Dermis blood vessel endothelial cell (primary cell): Measurements from ENCODE around the gene STX4. TPM values are rescaled to one million over a fixed set of nuclear protein-coding genes. Genes with fewer than 3 reads are reported as not detected.

Experiments
- DNase-seq: peaks from one replicate; pipeline ENCODE4 v3.0.0; 2010
- total RNA-seq: library from RNA; depleted of rRNA; stranded (reverse); fragments of >200 nt; gene quantifications from 2 replicates; pipeline ENCODE4 v1.2.3, GENCODE V29; 2014

The STX4 gene
- total RNA-seq, 1 donor from 2014 or later = 26.2 TPM

GRCh38 chr16:31085411-31085810, 52.1 kb downstream of the STX4 start:
- no peak for DNase-seq

GRCh38 chr16:31085873-31086628, 52.7 kb downstream of the STX4 start:
- DNase-seq = no peak

DNA sequence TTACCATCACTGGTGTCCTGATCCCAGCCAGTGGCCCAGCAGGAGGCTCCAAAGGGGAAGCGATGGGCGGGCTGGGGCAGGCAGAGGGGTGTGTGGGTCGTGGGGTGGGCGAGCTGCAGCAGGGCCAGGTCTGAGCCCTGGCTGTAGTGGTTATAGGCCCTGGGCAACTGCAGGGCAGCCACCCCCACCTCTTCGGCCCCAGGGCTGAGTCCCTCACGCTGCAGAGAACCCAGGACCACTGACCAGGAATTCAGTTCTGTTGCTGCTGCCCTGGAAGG, 53.2 kb downstream of the STX4 start:
- no peak for DNase-seq

GRCh38 chr16:31087481-31087880, 54.1 kb downstream of the STX4 start:
- DNase-seq = no peak

DNA sequence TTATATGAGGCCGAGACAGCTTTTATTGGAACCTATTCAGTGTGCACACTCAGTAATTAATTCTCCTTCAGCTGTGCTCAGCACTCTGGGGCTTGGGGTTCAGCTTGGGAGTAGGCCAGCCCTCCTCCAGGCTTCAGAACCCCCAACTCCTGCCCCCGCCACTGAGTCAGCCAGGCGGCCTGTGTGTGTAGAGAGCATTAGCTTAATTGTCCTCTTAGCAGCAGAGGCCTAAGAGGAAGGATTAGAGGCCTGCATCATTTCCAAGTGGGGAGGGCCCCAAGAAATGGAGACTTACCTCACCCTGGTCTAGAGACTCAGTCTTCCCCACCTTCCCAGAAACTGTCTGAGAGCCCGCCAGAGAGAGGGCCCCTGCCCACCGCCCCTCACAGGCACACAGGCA, 54.6 kb downstream of the STX4 start:
- DNase-seq = no peak

DNA sequence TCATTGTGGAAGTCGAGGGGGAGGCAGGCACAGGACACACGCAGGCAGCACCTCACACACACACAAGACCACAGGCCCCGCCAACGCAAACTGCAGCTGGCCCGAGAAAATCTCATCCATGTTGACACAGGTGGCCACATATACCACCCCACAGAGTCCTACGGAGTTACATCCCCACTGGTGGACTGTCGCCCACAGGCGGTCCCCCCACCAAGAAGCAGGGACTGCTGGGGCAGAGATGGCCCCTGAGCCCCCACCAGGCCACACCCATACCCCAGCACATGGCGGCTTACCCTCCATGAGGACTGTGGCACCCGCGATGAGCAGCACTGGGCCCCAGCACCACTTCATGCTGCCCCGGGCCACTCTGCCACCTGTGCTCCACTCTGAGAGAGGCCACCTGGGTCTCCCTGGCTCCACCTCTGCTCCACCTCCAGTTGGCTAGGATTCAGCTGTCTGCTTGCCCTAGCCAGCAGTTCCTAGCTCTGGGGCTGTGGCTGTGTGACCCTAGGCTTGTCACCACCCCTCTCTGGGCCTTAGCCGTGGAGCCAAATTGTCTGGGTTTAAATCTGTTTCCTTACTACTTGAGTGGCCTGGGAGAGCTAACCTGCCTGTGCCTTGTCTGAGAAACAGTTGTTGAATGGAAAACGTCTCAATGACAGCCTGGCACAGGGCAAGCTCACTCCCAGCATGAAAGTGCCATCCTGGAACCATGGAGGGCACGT, 55.3 kb downstream of the STX4 start, which contains the start of gene PRSS53:
Gene PRSS53 (minus strand): TSS at position 485 of the 725 bp plus-strand sequence. CDS start 134 bp downstream, at position 351.
- DNase-seq = no peak

GRCh38 chr16:31089199-31089598, 55.8 kb downstream of the STX4 start:
- DNase-seq = no peak

Other genes starting within 250 kb of the STX4 start
- 6.1 and 8.4 TPM in 2 replicates for gene ZNF629, start 246.4 kb upstream of the STX4 start, total RNA-seq
- gene BCL7C, start 139.5 kb upstream of the STX4 start, total RNA-seq = 40.0 and 58.0 TPM in 2 replicates
- gene CTF1, start 136.9 kb upstream of the STX4 start, total RNA-seq = 0.17 and 0.70 TPM in 2 replicates
- 21.8 and 26.7 TPM in 2 replicates for gene FBXL19, start 110.0 kb upstream of the STX4 start, total RNA-seq
- gene ORAI3, start 84.5 kb upstream of the STX4 start, total RNA-seq = 40.2 and 42.4 TPM in 2 replicates
- 2.6 and 5.3 TPM in 2 replicates for gene SETD1A, start 75.8 kb upstream of the STX4 start, total RNA-seq
- gene HSD3B7, start 48.4 kb upstream of the STX4 start, total RNA-seq = 21.0 and 26.4 TPM in 2 replicates
- gene STX1B, start 22.9 kb upstream of the STX4 start, total RNA-seq = 0.51 and 0.70 TPM in 2 replicates
- gene ZNF668, start 40.7 kb downstream of the STX4 start, total RNA-seq = 7.3 and 9.0 TPM in 2 replicates
- gene ZNF646, start 40.9 kb downstream of the STX4 start, total RNA-seq = 16.0 and 17.4 TPM in 2 replicates
- gene PRSS53, start 55.4 kb downstream of the STX4 start, total RNA-seq = 0.88 and 2.0 TPM in 2 replicates
- gene VKORC1, start 61.2 kb downstream of the STX4 start, total RNA-seq = 67.6 and 109 TPM in 2 replicates
- 18.4 and 36.2 TPM in 2 replicates for gene BCKDK, start 74.8 kb downstream of the STX4 start, total RNA-seq
- 38.3 and 45.6 TPM in 2 replicates for gene KAT8, start 84.1 kb downstream of the STX4 start, total RNA-seq
- not detected in 2 replicates for gene PRSS8, start 102.2 kb downstream of the STX4 start, total RNA-seq
- gene PRSS36, start 116.5 kb downstream of the STX4 start, total RNA-seq = 0.51 TPM in 1 of 2 replicates, not detected in the other
- 68.2 and 71.3 TPM in 2 replicates for gene FUS, start 146.6 kb downstream of the STX4 start, total RNA-seq
- 74.5 and 101 TPM in 2 replicates for gene PYCARD, start 169.2 kb downstream of the STX4 start, total RNA-seq
- gene TRIM72, start 180.6 kb downstream of the STX4 start, total RNA-seq = not detected in 2 replicates
- not detected in 2 replicates for gene PYDC1, start 183.6 kb downstream of the STX4 start, total RNA-seq
- 0.34 TPM in 1 of 2 replicates, not detected in the other for gene ITGAM, start 226.4 kb downstream of the STX4 start, total RNA-seq